HEK293 (cell line): ENCODE measurements around the gene DENND5A.
"Not testable (repeated sequence)": the region's sequence is repeated elsewhere in the genome, so short reads cannot be mapped to it uniquely, and the experiment has no call there.

Experiments
- CTCF ChIA-PET: fragments of 350-600 bp; formaldehyde crosslinking; extraction: SDS; loops from one replicate; lab custom pipeline; 2021; ENCODE audit warnings: antibody characterized with exemption; lab: Yijun Ruan, JAX
- POLR2A ChIA-PET: fragments of 300-600 bp; formaldehyde crosslinking; extraction: SDS; loops from one replicate; lab custom pipeline; 2020; ENCODE audit warnings: antibody characterized with exemption, inconsistent platforms; lab: Yijun Ruan, JAX
- H3K27ac ChIP-seq: fragments of 200-500 bp; sonication (Bioruptor generic); 2 replicates; pipeline ENCODE4 v1.5.1; 2014; ENCODE audit warnings: low read depth, low read length, control low read depth, inconsistent platforms; ENCODE audit errors: extremely low read depth
- H3K36me3 ChIP-seq, 2 experiments: fragments of 200-500 bp in 1 of 2; sonication (Bioruptor generic) in 1 of 2; 1 replicate in 1 of 2; 2 replicates in 1 of 2; pipeline ENCODE4 v1.5.1; 2014 to 2017; ENCODE audit warnings: inconsistent platforms in 2 of 2, low read length in 2 of 2; ENCODE audit not compliant: control insufficient read depth in 2 of 2, insufficient read depth in 1 of 2
- H3K4me1 ChIP-seq: fragments of 200-500 bp; sonication (Bioruptor generic); 2 replicates; pipeline ENCODE4 v1.5.1; 2014; ENCODE audit warnings: mild to moderate bottlenecking, low read length, inconsistent platforms; ENCODE audit not compliant: control insufficient read depth, insufficient read depth
- H3K4me3 ChIP-seq: 2 replicates; pipeline ENCODE4 v1.5.1; 2011; ENCODE audit warnings: low read depth, mild to moderate bottlenecking, control low read depth, low read length, moderate library complexity
- H3K9me3 ChIP-seq: fragments of 200-500 bp; sonication (Bioruptor generic); 2 replicates; pipeline ENCODE4 v1.5.1; 2014; ENCODE audit warnings: low read depth, low read length, inconsistent platforms; ENCODE audit not compliant: control insufficient read depth, insufficient read depth
- SP7 ChIP-seq: fragments of 450-650 bp; formaldehyde crosslinking; IDR thresholded peaks from 2 replicates; pipeline ENCODE4 v1.5.1; 2016; ENCODE audit warnings: missing biosample characterization, missing genetic modification characterization
- ZBTB1 ChIP-seq: fragments of 450-650 bp; formaldehyde crosslinking; IDR thresholded peaks from 2 replicates; pipeline ENCODE4 v1.5.1; 2016; ENCODE audit warnings: missing biosample characterization, missing genetic modification characterization
- ZBTB49 ChIP-seq: fragments of 450-650 bp; formaldehyde crosslinking; IDR thresholded peaks from 2 replicates; pipeline ENCODE4 v1.5.1; 2016; ENCODE audit warnings: missing biosample characterization, missing genetic modification characterization, low read depth
- ZFP37 ChIP-seq: fragments of 450-650 bp; formaldehyde crosslinking; IDR thresholded peaks from 2 replicates; pipeline ENCODE4 v1.5.1; 2016; ENCODE audit warnings: missing biosample characterization, missing genetic modification characterization
- ZNF140 ChIP-seq: fragments of 450-650 bp; formaldehyde crosslinking; IDR thresholded peaks from 2 replicates; pipeline ENCODE4 v1.5.1; 2016; ENCODE audit warnings: missing biosample characterization, missing genetic modification characterization
- ZNF169 ChIP-seq: fragments of 450-650 bp; formaldehyde crosslinking; IDR thresholded peaks from 2 replicates; pipeline ENCODE4 v1.5.1; 2016; ENCODE audit warnings: missing biosample characterization, missing genetic modification characterization
- ZNF394 ChIP-seq: fragments of 450-650 bp; formaldehyde crosslinking; IDR thresholded peaks from 2 replicates; pipeline ENCODE4 v1.5.1; 2016; ENCODE audit warnings: missing biosample characterization, missing genetic modification characterization, mild to moderate bottlenecking, moderate library complexity, borderline replicate concordance
- ZNF548 ChIP-seq: fragments of 450-650 bp; formaldehyde crosslinking; IDR thresholded peaks from 2 replicates; pipeline ENCODE4 v1.5.1; 2016; ENCODE audit warnings: missing biosample characterization, missing genetic modification characterization
- ZNF555 ChIP-seq: fragments of 450-650 bp; formaldehyde crosslinking; conservative IDR thresholded peaks from 2 replicates; pipeline ENCODE4 v1.5.1; 2017; ENCODE audit warnings: missing biosample characterization, mild to moderate bottlenecking, missing genetic modification characterization, inconsistent platforms
- ZNF585B ChIP-seq: fragments of 450-650 bp; formaldehyde crosslinking; IDR thresholded peaks from 2 replicates; pipeline ENCODE4 v1.5.1; 2016; ENCODE audit warnings: missing biosample characterization, missing genetic modification characterization
- ZNF600 ChIP-seq: fragments of 450-650 bp; formaldehyde crosslinking; IDR thresholded peaks from 2 replicates; pipeline ENCODE4 v1.5.1; 2016; ENCODE audit warnings: missing biosample characterization, missing genetic modification characterization
- ZSCAN23 ChIP-seq: fragments of 450-650 bp; formaldehyde crosslinking; IDR thresholded peaks from 2 replicates; pipeline ENCODE4 v1.5.1; 2016; ENCODE audit warnings: missing biosample characterization, missing genetic modification characterization
- TF ChIP-seq, protein P1 (sequence below): fragments of 450-650 bp; formaldehyde crosslinking; IDR thresholded peaks from 2 replicates; pipeline ENCODE4 v1.5.1; 2017; ENCODE audit warnings: missing biosample characterization, missing genetic modification characterization
- TF ChIP-seq, protein P2 (sequence below): fragments of 450-650 bp; formaldehyde crosslinking; IDR thresholded peaks from 2 replicates; pipeline ENCODE4 v1.5.1; 2017; ENCODE audit warnings: missing biosample characterization, missing genetic modification characterization

DENND5A gene

DNA sequence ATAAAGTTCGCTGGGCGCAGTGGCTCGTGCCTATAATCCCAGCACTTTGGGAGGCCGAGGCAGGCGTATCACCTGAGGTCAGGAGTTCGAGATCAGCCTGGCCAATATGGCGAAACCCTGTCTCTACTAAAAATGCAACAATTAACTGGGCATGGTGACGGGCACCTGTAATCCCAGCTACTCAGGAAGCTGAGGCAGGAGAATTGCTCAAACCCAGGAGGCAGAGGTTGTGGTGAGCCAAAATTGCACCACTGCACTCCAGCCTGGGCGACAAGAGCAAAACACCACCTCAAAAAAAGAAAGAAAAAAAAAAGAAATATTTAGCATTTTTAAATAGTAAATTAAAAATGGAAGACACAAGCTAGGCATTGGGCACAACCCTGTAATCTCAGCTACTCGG lies 28.9 kb downstream of the DENND5A start:
- H3K4me3 ChIP-seq, H3K9me3 ChIP-seq, POLR2A ChIA-PET, H3K4me1 ChIP-seq, H3K27ac ChIP-seq, H3K36me3 ChIP-seq, CTCF ChIA-PET: not testable (repeated sequence)

DNA sequence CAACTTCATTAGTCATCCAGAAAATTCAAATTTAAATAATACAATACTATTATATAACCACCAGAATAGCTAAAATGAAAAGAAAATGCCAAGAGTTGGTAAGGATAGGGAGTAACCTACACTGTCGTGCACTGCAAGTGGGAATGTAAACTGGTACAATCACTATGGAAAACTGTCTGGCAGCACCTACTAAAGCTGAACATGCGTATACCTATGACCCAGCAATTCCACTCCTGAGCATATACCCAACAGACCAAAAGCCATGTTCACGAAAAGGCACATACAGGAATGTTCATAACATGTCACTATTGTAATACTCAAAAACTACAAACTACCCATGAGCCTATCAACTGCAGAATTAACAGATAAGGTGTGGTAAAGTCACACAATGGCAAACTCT lies 32.7 kb downstream of the DENND5A start:
- Histone ChIP-seq H3K4me3 (no peak overlapping the region), H3K4me1 (peaks cover 8% of the 10 kb centered on the region), H3K9me3 (no peaks in the 10 kb centered on the region), H3K36me3 (no peaks in the 10 kb centered on the region), H3K27ac (no peak overlapping the region)
- TF ChIP-seq ZNF169 (tag by site-specific recombination), result no peak
- TF ChIP-seq ZNF394 (tag by site-specific recombination), result no peak
- peak; percentile 90 for TF ChIP-seq ZNF140 (tag by site-specific recombination)
- TF ChIP-seq ZNF600 (tag by site-specific recombination), result 0 out of 2 replicates have a peak, but pooled peaks have one; percentile 29
- ChIA-PET POLR2A (no interaction called here), CTCF (interaction anchor here (0.6 to 1.1 kb wide), 2 partner anchors 10 to 201 kb away, joined by 3 to 4 read pairs; no protein-coding TSS in a partner anchor)

DNA sequence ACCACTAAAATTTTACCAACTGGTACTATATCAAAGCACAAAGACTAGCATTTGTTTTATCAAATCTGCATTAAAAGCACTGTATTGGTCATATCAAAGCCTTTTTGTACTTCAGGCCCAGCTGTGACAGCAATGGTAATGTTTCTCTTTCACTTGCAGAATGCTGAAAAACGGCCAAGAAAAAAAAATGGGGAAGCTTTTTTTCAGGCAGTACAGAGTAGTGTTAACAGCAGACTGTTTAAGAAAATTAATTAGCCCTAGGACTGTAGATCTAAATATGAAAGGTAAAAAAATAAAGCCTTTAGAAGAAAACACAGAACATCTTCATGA lies 33.3 kb downstream of the DENND5A start:
- Histone ChIP-seq H3K36me3 (no peaks in the 10 kb centered on the region), H3K9me3 (no peaks in the 10 kb centered on the region), H3K4me3 (no peak overlapping the region), H3K27ac (no peak overlapping the region), H3K4me1 (peaks cover 8% of the 10 kb centered on the region)
- ChIA-PET CTCF (interaction anchor here (0.6 to 1.1 kb wide), 2 partner anchors 10 to 202 kb away, joined by 3 to 4 read pairs; no protein-coding TSS in a partner anchor), POLR2A (no interaction called here)
- TF ChIP-seq ZFP37, result no peak

DNA sequence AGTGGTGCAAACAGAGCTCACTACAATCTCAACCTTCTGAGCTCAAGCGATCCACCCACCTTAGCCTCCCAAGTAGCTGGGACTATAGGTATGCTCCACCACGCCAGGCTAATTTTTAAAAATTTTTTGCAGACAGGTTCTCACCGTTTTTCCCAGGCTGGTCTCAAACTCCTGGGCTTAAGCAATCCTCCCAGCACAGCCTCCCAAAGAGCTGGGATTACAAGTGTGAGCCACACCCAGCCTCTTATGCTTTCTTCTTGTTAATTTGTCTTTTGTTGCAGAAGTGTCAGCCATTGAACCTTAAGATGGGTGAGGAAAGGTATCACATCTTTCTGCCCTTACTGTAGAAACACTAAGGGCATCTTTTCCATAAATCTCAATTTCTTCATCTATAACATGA lies 34.9 kb downstream of the DENND5A start:
- no peaks in the 10 kb centered on the region for H3K9me3 ChIP-seq
- peaks cover 8% of the 10 kb centered on the region for H3K4me1 ChIP-seq
- no peak overlapping the region for H3K4me3 ChIP-seq
- no peak overlapping the region for H3K27ac ChIP-seq
- no peaks in the 10 kb centered on the region for H3K36me3 ChIP-seq
- ChIA-PET CTCF (no interaction called here), POLR2A (interaction anchor here (0.6 to 0.7 kb wide), 3 partner anchors 17 to 293 kb away, joined by 3 to 10 read pairs (median 8); no protein-coding TSS in a partner anchor)
- TF ChIP-seq, protein P1, sequence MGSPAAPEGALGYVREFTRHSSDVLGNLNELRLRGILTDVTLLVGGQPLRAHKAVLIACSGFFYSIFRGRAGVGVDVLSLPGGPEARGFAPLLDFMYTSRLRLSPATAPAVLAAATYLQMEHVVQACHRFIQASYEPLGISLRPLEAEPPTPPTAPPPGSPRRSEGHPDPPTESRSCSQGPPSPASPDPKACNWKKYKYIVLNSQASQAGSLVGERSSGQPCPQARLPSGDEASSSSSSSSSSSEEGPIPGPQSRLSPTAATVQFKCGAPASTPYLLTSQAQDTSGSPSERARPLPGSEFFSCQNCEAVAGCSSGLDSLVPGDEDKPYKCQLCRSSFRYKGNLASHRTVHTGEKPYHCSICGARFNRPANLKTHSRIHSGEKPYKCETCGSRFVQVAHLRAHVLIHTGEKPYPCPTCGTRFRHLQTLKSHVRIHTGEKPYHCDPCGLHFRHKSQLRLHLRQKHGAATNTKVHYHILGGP (tag by site-specific recombination), result no peak
- no peak for TF ChIP-seq ZBTB49
- no peak for TF ChIP-seq ZBTB1 (tag by site-specific recombination)
- TF ChIP-seq ZNF548 (tag by site-specific recombination), result no peak
- TF ChIP-seq ZNF585B (tag by site-specific recombination), result no peak
- TF ChIP-seq ZNF555, result no peak
- TF ChIP-seq, protein P2, sequence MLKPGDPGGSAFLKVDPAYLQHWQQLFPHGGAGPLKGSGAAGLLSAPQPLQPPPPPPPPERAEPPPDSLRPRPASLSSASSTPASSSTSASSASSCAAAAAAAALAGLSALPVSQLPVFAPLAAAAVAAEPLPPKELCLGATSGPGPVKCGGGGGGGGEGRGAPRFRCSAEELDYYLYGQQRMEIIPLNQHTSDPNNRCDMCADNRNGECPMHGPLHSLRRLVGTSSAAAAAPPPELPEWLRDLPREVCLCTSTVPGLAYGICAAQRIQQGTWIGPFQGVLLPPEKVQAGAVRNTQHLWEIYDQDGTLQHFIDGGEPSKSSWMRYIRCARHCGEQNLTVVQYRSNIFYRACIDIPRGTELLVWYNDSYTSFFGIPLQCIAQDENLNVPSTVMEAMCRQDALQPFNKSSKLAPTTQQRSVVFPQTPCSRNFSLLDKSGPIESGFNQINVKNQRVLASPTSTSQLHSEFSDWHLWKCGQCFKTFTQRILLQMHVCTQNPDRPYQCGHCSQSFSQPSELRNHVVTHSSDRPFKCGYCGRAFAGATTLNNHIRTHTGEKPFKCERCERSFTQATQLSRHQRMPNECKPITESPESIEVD (tag by site-specific recombination), result no peak
- TF ChIP-seq SP7 (tag by site-specific recombination), result no peak
- no peak for TF ChIP-seq ZSCAN23
